Activated CD4-positive, CD25-positive, alpha-beta regulatory T cell (primary cell): ENCODE measurements around the gene CHTF18.

Experiments used
- DNase-seq, 4 experiments: peaks; one replicate each; lab custom pipeline; 2025; lab: John Stamatoyannopoulos, UW

CHTF18 gene

DNA sequence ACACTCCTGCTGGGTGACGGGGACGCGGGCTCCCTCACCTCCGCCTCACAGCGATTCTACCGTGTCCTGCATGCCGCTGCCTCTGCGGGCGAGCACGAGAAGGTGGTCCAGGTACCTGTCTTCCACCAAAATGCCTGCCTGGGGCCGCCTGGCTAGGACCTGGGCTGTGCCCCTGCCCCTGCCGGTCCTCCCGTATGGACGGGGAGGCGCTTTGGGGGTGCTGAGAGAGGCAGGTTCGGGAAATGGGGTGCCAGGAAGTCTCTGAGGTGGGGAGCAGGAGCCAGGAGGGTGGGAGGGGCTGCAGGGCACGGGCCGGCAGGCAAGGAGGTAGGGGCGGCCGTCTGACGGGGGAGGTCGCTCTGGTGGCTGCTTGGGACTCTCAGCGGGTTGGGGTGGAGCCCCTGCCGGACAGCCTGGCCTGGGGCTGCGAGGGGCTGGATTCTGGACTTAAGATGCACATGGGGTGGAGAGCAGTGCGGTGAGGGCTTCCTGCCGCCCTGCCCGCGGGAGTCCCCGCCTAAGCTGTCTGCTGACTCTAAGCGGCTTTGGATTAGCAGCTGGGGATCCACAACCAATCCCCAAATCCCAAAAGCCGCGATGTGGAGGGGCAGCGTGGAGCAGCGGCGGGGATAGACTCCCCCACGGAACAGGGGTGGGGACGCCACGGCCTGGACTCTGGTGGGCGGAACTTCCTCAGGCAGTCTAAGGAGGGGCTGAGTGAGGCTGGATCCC is 5.8 kb downstream of the CHTF18 start:
- no peak for DNase-seq

DNA sequence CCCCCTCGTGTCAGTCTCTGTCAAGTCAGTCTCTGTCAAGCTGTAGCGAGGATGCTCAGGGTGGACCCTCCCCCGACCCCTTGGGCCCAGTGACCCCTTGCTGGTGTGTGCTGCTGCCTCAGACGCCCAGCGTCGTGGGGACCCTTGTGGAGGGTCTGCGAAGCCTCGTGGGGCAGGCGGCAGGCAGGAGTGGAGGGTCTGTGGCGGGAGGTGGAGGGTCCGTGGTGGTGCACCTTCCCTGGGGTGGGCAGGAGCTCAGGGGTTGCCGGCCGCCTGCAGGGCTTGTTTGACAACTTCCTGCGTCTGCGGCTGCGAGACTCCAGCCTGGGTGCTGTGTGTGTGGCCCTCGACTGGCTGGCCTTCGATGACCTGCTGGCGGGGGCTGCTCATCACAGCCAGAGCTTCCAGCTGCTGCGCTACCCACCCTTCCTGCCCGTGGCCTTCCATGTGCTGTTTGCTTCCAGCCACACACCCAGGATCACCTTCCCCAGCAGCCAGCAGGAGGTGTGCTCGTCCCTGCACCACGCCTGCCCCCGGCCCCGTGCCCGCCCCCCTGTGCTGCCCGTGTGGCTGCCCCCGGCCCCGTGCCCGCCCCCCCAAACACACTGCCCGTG is 6.5 kb downstream of the CHTF18 start:
- no peak for DNase-seq

DNA sequence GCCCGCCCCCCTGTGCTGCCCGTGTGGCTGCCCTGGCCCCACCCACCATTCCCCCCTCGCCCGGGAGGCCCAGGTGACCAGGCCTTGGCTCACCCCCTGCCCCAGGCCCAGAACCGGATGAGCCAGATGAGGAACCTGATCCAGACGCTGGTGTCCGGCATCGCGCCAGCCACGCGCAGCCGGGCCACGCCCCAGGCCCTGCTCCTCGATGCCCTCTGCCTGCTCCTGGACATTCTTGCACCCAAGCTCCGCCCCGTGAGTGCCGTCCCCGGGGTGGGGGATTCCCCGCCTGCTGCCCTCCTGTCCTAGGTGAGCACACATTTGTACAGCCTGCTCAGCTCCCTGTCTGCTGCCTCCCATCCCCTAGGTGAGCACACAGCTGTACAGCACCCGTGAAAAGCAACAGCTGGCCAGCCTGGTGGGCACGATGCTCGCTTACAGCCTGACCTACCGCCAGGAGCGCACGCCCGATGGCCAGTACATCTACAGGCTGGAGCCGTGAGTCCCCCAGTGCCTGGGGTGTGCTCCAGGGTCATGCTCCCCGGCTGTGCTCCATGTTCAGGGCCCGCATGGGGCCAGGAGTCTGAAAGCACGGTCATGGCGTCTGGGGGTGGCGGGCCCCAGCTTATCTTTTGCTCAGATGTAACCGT is 7.3 kb downstream of the CHTF18 start:
- no peak for DNase-seq

DNA sequence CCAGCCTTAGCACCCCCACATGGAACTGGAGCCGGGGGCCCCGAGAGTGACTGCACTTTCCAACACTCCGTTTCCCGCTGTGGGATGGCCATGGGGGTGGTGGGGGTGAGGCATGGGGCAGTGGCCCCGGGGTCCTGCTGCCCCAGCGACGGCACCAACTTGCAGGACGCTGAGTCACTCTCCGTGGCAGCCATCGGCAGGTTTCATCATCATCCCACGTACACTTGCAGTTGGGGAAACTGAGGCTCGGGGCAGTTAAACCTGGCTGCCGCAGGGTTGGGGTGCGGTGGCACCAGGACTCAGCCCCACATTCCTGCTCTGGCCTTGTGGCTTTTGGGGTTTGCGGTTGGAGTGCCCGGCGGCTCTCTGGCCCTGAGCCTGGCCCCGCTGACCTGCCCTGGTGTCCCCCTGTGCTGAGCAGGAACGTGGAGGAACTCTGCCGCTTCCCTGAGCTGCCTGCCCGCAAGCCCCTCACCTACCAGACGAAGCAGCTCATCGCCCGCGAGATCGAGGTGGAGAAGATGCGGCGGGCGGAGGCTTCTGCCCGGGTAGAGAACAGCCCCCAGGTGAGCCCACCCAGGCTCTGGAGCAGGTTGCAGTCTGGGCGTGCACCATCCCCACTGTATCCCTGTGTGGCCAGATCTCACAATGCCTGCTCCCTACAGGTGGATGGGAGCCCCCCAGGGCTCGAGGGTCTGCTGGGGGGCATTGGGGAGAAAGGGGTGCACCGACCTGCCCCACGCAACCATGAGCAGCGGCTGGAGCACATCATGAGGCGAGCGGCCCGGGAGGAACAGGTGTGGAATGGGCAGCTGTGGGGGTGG is 8.1 kb downstream of the CHTF18 start:
- no peak for DNase-seq

DNA sequence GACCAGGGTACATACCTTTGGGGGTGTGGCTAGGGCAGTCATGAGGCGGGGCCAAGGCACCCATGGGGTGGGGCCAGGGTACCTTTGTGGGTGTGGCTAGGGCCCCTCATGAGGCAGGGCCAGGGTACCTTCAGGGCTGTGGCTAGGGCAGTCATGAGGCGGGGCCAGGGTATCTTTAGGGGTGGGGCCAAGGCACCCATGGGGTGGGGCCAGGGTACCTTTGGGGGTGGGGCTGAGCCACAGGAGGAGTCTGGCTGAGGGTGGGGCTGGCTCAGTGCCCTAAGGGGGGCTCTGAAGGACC is 8.7 kb downstream of the CHTF18 start:
- no peak for DNase-seq

DNA sequence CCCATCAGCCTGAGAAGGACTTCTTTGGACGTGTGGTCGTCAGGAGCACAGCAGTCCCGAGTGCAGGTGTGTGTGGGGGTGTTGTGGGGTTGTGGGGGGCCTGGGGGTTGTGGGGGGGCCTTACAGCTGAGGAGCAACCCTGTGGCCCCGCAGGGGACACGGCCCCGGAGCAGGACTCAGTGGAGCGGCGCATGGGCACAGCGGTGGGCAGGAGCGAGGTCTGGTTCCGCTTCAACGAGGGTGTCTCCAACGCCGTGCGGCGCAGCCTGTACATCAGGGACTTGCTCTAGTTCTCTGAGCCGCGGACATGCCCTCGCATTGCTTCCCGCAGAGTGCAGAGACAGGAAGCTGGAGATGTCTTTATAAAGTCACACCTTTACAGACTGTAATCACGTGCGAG is 9.3 kb downstream of the CHTF18 start:
- no peak for DNase-seq

DNA sequence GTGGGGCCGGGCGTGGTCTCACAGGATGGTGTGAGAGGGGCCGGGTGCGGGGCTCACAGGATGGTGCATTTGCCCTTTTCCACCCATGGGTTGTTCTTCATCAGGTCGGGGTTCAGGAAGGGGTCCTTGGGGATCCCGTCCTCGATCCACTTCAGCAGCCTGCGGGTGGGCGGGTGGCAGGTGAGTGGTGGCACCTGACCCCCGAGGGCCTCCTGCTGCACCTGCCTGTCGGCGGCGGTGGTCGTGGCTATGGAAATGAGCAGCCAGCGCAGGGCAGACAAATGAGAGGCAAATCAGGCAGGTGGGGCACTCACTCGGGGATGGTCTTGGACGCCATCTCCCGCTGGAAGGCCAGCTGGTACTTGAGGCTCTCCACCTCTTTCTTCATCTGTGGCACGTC is 10.2 kb downstream of the CHTF18 start:
- DNase-seq: no peak

DNA sequence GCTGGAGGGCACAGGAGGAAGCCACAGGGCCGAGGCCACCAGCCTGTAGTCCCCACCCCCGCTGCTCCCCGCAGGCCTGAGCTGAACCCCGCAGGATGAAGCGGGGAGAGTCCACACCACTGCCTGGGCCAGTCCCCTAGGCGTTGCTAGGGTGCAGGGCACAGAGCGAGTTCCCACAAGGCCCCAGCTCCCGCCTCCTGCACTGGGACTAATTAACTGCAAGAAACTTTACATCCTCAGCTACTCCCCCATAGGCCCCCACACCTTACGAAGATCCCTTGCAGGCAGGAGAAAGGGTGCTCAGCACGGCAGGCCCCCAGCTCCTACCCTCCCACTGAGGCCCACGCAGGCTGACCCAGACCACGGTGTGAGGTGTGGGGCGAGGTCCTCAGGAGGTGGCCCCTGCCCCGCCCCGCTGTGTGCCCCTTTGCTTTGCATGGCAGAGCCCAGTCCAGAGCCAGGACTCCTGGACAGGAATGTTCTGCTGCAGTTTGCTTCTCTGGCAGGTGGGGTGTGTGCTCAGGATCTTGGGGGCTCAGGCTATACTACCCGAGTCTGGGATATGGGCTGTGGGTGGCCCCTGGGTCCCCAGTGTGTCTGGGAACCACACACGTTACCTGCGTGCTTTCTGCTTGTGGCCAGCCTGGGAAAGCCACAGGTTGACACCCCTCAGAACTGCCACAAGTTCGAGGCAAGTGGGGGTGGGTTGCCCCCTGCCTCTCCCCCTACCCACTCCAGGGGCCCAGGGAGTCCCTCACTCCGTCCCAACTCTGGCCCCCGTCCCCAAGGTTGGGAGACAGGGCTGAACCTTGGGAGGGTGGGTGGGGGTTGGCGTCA is 10.9 kb downstream of the CHTF18 start:
- no peak for DNase-seq

DNA sequence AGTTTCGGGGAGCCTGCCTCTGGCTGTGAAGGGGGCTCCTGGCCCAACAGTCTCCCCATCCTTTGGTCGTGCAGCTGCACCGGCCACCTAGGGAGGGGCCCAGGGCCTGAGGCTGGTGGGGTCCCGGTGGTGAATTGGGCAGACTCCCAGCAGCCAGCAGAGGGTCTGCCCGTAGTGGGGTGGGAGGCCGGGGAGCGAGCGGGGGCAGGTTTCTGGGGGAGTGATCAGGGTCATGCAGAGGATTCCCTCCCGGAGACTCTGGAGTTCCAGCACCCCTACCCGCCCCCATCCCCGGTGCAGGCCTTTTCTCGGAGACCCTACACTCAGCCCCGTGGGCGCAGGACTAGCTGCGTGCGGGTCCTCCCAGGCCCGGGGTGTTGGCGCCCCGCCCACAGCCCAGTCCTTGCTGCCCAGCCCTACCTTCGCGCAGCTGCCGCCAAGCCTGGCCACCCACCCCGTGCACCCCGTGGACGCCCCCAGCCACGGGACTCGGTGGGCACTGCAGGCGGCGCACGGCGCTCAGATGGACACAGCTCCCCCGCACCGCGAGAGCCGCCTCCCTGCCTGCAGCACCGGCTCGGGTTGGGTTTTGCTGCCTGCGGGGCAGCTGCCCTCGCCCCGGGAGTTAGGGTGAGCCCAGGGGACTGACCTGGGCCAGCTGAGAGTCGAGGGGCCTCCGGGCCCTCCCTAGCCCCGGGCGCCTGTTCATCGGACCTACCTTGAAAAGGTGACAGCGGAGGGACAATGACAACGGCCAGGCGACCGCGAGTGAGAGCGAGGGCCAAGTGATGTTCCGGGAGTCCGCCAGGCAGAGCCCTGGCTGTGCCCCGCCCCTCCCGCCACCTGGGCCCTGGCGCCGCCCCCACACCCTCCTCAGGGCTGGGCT is 11.8 kb downstream of the CHTF18 start, which contains the start of gene GNG13:
TSS of gene GNG13 (minus strand) at position 787 of the 886 bp plus-strand sequence. CDS start 1,657 bp downstream, outside the sequence.
- DNase-seq: no peak

DNA sequence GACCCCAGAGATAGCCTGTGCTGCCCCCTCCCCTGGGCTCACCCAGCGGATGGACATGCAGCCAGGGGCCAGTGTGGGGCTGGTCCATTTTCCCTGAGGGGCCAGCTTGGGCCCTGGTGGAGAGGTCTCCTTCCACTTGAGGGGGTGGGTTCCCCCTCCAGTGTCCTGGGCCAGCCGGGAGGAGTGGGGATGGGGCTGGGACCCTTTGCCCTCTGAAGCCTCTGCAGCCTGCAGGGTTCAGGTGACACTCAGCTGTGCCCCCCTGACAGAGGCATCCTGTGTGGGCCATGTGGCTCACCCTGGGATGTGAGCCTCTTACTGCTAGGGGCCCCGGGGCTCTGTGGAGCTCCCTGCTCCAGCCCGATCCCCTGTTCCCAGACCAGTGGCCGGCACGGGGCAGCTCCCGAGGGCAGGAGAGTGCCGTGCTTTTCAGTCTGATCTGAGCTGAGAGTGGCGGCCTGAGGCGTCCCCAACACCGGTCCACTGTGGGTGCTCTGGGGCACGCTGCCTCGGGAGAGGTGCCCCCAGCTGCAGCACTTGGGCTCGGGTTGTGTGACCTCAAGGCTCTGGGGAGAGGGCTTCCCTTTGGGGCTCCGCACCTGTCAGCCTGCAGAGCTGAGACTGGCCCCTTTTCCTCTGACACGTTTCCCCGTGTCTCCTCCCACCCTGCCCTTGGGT is 12.6 kb downstream of the CHTF18 start:
- DNase-seq: no peak

DNA sequence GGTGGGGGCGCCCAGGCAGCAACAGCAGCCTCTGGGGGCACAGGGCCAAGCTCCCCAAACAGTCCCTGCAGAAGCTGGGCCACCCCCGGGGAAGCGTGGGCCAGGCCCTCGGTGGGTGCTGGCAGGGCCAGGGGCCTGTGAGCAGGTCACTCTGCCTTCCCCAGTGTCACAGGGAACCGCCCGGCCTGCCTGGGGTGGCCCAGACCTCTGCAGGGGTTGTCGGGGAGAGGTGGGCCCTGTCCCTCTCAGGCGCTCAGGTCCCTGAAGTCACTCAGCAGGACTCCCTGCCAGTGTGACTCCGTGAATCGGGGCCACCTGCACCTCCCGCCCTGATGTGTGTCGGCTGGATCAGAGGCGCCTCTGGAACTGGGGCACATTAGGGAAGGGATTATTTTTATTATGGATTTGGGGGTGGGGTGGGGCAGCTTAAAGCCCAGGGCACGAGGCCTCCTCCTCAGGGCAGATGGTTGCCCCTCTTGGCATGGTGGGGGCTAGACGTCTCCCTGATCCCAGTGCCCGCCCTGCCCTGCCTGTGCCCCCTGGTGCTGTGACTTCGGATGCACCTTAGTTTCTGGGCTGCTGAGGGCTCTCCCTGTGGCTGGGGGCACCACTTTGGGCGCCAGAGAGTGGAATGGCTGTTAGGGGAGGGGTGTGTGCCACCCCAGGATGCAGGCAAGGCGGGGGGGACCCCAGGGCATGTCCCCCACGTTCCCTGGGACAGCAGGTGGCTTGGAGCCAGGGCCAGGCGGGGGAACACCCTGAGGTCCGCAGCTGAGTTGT is 13.4 kb downstream of the CHTF18 start:
- DNase-seq: no peak

DNA sequence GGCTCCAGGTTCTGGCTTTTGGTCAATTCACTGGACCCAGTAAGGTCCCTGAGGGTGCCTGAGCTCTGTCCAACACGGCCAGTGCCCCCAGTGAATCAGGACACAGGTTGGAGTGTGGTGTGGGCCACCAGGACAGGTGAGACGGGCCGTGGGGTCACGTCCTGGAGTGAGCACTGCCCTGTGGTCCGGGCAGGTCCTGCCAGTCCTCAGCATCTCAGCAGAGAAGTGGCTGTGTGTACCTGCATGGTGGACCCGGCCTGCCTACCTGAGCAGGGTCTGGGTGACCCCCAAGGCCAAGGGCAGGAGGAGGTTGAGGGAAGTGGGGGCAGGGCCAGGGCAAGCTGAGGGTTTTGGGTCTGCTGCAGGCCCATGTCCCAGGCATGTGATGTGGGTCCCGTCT is 14.0 kb downstream of the CHTF18 start:
- DNase-seq: no peak

DNA sequence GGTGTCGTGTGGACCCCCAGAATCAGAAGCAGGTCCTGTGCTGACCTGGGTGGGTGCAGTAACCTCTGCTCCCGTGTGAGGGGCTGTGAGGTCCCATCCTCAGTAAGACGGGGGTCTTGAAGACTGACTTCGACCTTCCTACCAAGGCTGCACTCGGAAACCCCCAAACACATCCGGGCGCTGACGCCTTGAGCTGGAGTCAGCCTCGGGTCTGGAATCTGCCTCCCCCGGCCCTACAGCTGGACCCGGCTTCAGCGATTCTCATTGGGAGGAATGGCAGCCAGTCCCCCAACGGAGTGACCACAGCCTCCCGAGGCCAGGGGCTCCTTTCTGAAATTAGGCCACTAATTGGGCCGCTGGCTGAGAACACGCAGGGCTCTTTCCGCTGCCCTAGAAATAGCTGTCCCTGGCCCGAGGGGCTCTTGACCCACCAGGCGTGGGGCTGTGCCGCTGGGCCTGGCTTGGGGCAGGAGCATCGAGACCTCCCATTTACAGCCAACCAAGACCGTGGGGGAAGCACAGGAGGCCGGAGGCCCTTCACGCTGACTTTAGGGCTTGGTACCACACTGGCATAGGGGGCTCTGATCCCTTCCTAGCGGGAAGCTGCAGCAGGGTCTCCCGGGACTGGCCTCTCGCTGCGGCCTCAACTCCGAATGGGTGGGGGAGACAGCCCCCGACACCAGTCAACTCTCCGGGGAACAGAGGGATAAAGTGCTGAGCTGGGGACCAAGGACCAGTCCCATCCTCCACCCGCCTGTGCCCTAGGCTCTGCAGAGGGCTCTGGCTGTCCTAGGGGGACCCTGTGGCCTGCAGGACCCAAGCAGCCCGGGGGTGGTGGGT is 14.7 kb downstream of the CHTF18 start:
- DNase-seq: no peak

DNA sequence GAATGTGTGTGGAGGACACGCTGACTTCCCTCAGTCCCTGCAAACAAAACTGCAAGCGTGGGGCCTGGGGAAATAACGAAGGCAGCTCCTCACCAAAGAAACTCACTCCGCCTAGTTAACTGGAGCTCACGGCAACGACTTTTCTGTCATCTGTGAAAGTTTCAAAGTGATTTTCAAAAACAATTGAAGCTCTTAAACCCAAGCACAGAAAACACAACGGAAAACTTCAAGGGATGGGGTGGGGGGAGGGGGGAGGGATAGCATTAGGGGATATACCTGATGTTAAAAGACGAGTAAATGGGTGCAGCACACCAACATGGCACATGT is 15.3 kb downstream of the CHTF18 start:
- DNase-seq: no peak

DNA sequence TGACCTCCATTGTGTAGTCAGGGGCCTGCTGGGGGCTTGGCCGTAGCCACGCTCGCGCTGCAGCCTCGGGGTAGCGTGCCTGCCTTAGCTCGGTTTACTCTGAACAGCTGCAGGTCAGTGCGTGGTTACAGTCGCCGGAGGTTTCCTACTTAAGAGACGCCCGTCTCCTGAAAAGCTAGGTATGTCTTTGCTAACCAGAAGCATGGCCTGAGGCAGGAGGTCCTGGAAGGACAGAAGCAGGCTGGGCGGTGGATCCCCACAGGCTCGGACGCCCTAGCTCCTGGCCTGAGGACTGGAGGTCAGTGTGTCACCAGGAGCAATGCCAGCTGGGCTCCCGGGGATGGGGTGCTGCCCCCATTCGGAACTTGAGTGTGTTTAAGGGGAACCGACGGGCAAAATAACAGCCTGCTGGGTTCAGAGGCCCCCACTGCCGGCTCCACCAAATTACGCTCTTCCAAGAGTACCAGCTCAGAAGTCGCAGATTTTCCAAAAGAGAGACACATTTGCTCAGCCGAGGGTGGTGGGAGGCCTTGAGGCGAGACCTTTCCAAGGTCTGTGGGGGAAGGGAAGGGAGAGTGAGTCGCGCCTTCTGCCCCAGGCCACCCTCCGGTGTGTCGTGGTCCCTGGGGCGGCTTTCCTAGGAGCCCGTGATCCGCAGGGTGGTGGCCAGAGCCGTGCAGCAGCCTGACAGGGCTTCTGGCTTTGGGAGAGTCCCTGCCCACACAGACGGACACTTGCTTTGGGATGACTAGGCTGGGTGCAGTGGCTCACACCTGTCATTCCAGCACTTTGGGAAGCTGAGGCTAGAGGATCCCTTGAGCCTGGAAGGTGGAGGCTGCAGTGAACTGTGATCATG is 16.0 kb downstream of the CHTF18 start:
- DNase-seq: no peak

DNA sequence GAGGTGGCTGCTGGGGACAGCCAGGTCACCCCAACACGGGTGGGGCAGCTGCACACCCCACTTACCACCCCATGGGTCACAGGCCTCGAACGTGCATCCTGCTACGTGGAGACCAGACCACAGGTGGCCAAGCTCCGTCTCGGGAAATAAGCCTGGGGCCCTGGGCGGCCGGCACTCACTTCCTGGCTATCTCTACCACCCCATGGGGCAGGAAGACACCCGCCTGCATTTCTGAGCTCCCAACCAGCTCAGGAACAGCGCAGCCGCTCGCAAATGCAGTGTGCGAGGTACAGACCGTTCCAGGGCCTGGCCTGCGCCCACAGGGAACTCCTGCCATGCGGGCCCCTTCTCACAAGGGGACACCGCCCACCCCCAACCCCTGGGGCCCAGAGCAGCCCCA is 17.1 kb downstream of the CHTF18 start:
- DNase-seq: no peak

DNA sequence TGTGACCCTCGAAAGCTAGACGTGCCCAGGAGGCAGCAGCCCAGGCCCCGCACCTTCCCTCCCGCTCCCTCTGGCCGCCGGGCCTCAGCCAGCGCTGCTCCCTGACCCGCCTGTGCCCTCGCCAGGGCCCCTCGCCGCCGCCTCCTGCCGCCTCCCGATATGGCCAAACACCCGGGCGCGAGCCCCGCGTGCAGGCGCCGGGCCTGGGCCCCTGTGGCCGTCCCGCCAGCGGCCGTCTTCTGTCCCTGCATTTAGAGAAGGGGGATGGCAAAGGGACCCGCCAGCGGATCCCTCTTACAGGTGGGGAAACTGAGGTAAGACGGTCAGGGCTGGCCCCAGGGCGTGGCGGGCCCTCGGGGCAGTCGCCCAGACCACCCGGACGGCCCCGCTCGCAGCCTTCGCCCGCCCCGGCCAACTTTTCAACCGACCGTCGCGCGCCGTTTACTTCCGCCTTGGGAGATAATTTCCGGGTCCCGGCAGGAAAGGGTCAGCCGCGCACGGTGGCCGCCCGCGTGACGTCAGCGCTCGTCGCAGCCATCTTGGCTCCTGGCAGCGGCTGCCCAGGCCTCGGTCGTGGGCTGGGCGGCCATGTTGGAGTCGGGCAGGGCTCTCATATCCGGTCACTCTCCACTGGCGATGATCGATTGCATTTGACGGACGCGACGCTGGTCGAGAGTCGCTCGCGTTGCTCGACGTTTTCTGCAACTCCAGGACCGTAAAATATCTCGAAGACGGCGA is 19.1 kb downstream of the CHTF18 start:
- peak; percentile 63 to 68 (median 65) for DNase-seq
